RWPE2 (cell line): ENCODE data around the gene OXSR1.
"Not testable (repeated sequence)": the region's sequence is repeated elsewhere in the genome, so short reads cannot be mapped to it uniquely, and the experiment has no call there.

Experiments used
- ATAC-seq: fragments of 200-7000 bp; cut with Tn5 transposase; 3 replicates; pipeline ENCODE4 v1.9.1; 2021; ENCODE audit warnings: low read depth
- DNase-seq: peaks from one replicate; pipeline ENCODE4 v3.0.0-alpha.2; 2020; ENCODE audit warnings: low spot score
- H3K27ac ChIP-seq: fragments of 450-650 bp; 2 replicates; pipeline ENCODE4 v1.5.1; 2017; ENCODE audit warnings: mild to moderate bottlenecking; ENCODE audit not compliant: poor library complexity, severe bottlenecking
- H3K27me3 ChIP-seq: fragments of 250-450 bp; sonication (Bioruptor Pico); 2 replicates; pipeline ENCODE4 v1.5.1; 2021; ENCODE audit warnings: mild to moderate bottlenecking, moderate library complexity; ENCODE audit not compliant: insufficient read depth, poor library complexity, severe bottlenecking
- H3K36me3 ChIP-seq: fragments of 250-450 bp; sonication (Bioruptor Pico); 2 replicates; pipeline ENCODE4 v1.5.1; 2020; ENCODE audit warnings: low read depth, mild to moderate bottlenecking, moderate library complexity
- H3K4me1 ChIP-seq: fragments of 250-450 bp; sonication (Bioruptor Pico); 2 replicates; pipeline ENCODE4 v1.5.1; 2021; ENCODE audit warnings: mild to moderate bottlenecking, moderate library complexity; ENCODE audit not compliant: insufficient read depth, poor library complexity, severe bottlenecking
- H3K4me3 ChIP-seq: fragments of 250-450 bp; sonication (Bioruptor Pico); 2 replicates; pipeline ENCODE4 v1.5.1; 2021; ENCODE audit warnings: mild to moderate bottlenecking, moderate library complexity; ENCODE audit not compliant: severe bottlenecking
- H3K9me3 ChIP-seq: fragments of 250-450 bp; sonication (Bioruptor Pico); 2 replicates; pipeline ENCODE4 v1.5.1; 2021; ENCODE audit warnings: mild to moderate bottlenecking, moderate library complexity; ENCODE audit not compliant: severe bottlenecking
- CTCF ChIP-seq: fragments of 450-650 bp; IDR thresholded peaks from one replicate; pipeline ENCODE4 v1.5.1; 2017; ENCODE audit warnings: mild to moderate bottlenecking, moderate library complexity; ENCODE audit not compliant: poor library complexity, severe bottlenecking

OXSR1 gene

GRCh38 chr3:38171622-38172021 is 6.3 kb downstream of the OXSR1 start:
- ATAC-seq, result no peak

GRCh38 chr3:38173834-38174418 is 8.6 kb downstream of the OXSR1 start:
- Histone ChIP-seq H3K27me3 (no peaks in the 10 kb centered on the region), H3K36me3 (peaks cover 28% of the 10 kb centered on the region), H3K27ac (peak overlapping the region; percentile 47), H3K9me3 (no peaks in the 10 kb centered on the region), H3K4me1 (peaks cover 26% of the 10 kb centered on the region), H3K4me3 (no peak overlapping the region)
- TF ChIP-seq CTCF, result no peak
- ATAC-seq (no peak), DNase-seq (no peak)

More at GRCh38 chr3:38171622-38172021, 6.3 kb downstream of the OXSR1 start:
- H3K4me1 ChIP-seq, result peaks cover 45% of the 10 kb centered on the region
- peak overlapping the region; percentile 91 for H3K27ac ChIP-seq
- no peak for TF ChIP-seq CTCF
- no peaks in the 10 kb centered on the region for H3K27me3 ChIP-seq
- no peak for DNase-seq
- H3K4me3 ChIP-seq, result no peak overlapping the region
- H3K9me3 ChIP-seq, result no peaks in the 10 kb centered on the region
- peaks cover 14% of the 10 kb centered on the region for H3K36me3 ChIP-seq

- ATAC-seq (no peak), DNase-seq (no peak)
- H3K9me3 ChIP-seq, result no peaks in the 10 kb centered on the region
- no peak overlapping the region for H3K4me3 ChIP-seq
- peaks cover 18% of the 10 kb centered on the region for H3K4me1 ChIP-seq
- peaks cover 33% of the 10 kb centered on the region for H3K36me3 ChIP-seq
- H3K27ac ChIP-seq, result no peak overlapping the region
- H3K27me3 ChIP-seq, result no peaks in the 10 kb centered on the region
- no peak for TF ChIP-seq CTCF
Measured at GRCh38 chr3:38177181-38177580, 11.8 kb downstream of the OXSR1 start.

- H3K9me3 ChIP-seq, result peaks cover 1% of the 10 kb centered on the region
- no peak for TF ChIP-seq CTCF
- H3K36me3 ChIP-seq, result peaks cover 93% of the 10 kb centered on the region
- no peak overlapping the region for H3K4me3 ChIP-seq
- no peak overlapping the region for H3K27ac ChIP-seq
- peaks cover 17% of the 10 kb centered on the region for H3K4me1 ChIP-seq
- ATAC-seq (no peak), DNase-seq (no peak)
- H3K27me3 ChIP-seq, result no peaks in the 10 kb centered on the region
Measured at GRCh38 chr3:38186781-38187180, 21.4 kb downstream of the OXSR1 start.

- no peak for DNase-seq
- Histone ChIP-seq H3K27ac (peak overlapping the region; percentile 44), H3K4me1 (peaks cover 17% of the 10 kb centered on the region), H3K9me3 (peaks cover 1% of the 10 kb centered on the region), H3K4me3 (no peak overlapping the region), H3K27me3 (no peaks in the 10 kb centered on the region), H3K36me3 (peaks cover 98% of the 10 kb centered on the region)
- TF ChIP-seq CTCF, result no peak
- ATAC-seq, result peak; percentile 75
Measured at GRCh38 chr3:38190481-38190881, 25.1 kb downstream of the OXSR1 start.

GRCh38 chr3:38202931-38203330 is 37.6 kb downstream of the OXSR1 start:
- not testable (repeated sequence) for H3K9me3 ChIP-seq, H3K4me3 ChIP-seq, ATAC-seq, H3K27me3 ChIP-seq, H3K27ac ChIP-seq, H3K4me1 ChIP-seq, DNase-seq
- H3K36me3 ChIP-seq, result peaks cover 63% of the 10 kb centered on the region
